ENCODE data around the gene STRN3. TPM values are rescaled to one million over a fixed set of nuclear protein-coding genes. Genes with fewer than 3 reads are reported as not detected.
"Not testable (repeated sequence)": the region's sequence is repeated elsewhere in the genome, so short reads cannot be mapped to it uniquely, and the experiment has no call there.

STRN3 gene
- total and polyA plus RNA-seq, 2 donors (not counting 1 experiment from before 2014, with no cell fraction given), result 7.7 to 43.9 TPM

- H3K4me3 ChIP-seq (ENCODE audit: control extremely low read depth in 1 of 5, extremely low read depth in 1 of 5, insufficient read depth in 1 of 5, low read depth in 2 of 5, low read length in 4 of 5), result no peak overlapping the region
- H3K79me2 ChIP-seq (ENCODE audit: control insufficient read depth, insufficient read depth, low read length), result peaks cover 90% of the 10 kb centered on the region
- TF ChIP-seq, protein P1, sequence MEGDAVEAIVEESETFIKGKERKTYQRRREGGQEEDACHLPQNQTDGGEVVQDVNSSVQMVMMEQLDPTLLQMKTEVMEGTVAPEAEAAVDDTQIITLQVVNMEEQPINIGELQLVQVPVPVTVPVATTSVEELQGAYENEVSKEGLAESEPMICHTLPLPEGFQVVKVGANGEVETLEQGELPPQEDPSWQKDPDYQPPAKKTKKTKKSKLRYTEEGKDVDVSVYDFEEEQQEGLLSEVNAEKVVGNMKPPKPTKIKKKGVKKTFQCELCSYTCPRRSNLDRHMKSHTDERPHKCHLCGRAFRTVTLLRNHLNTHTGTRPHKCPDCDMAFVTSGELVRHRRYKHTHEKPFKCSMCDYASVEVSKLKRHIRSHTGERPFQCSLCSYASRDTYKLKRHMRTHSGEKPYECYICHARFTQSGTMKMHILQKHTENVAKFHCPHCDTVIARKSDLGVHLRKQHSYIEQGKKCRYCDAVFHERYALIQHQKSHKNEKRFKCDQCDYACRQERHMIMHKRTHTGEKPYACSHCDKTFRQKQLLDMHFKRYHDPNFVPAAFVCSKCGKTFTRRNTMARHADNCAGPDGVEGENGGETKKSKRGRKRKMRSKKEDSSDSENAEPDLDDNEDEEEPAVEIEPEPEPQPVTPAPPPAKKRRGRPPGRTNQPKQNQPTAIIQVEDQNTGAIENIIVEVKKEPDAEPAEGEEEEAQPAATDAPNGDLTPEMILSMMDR (IDR thresholded peaks at IDR 0.05), result no peak
- no peak for TF ChIP-seq EZH2 (IDR thresholded peaks at IDR 0.05; ENCODE audit: borderline replicate concordance, insufficient read depth, low read depth, low read length, poor library complexity, severe bottlenecking)
- CTCF ChIA-PET, result no interaction called here
- H3K9ac ChIP-seq (ENCODE audit: low read length), result no peak overlapping the region
- peaks cover 1 to 11% of the 10 kb centered on the region in 2 experiments for H3K36me3 ChIP-seq (replicated peaks in 1 of 2; ENCODE audit: control extremely low read depth in 1 of 2, control insufficient read depth in 1 of 2, extremely low read depth in 1 of 2, insufficient read depth in 2 of 2, low read length in 1 of 2)
- no peak overlapping the region for H3K4me2 ChIP-seq (replicated peaks; ENCODE audit: low read depth, low read length, poor library complexity, severe bottlenecking)
- H3K27me3 Mint-ChIP-seq, result no peaks in the 10 kb centered on the region
- intact Hi-C loops (cut with micrococcal nuclease), result no loop called here
- peaks cover 0 to 36% (median 14%) of the 10 kb centered on the region in 3 donors for H3K9me3 ChIP-seq (ENCODE audit: control extremely low read depth in 1 of 3, control insufficient read depth in 2 of 3, insufficient read depth in 1 of 3, low read length in 2 of 3)
- H3K27me3 ChIP-seq (replicated peaks in 1 of 4; ENCODE audit: control extremely low read depth in 1 of 4, control insufficient read depth in 3 of 4, insufficient read depth in 4 of 4, low read length in 3 of 4), result no peaks in the 10 kb centered on the region
- H3K27ac ChIP-seq (ENCODE audit: low read length in 2 of 2), result no peak overlapping the region
- peaks cover 27% of the 10 kb centered on the region for H3K4me1 Mint-ChIP-seq
- POLR2A ChIA-PET, result no interaction called here
- no peak for ATAC-seq (ENCODE audit: low read depth)
- WGBS (ENCODE audit: insufficient coverage), result 94% methylated on average over 10 of the region's 15 CpGs
- no peak overlapping the region for H3K27ac Mint-ChIP-seq
- no peak overlapping the region for H3K4me3 Mint-ChIP-seq
- H3K9me3 Mint-ChIP-seq (ENCODE audit: insufficient read depth), result peaks cover 10% of the 10 kb centered on the region
- H2AFZ ChIP-seq (ENCODE audit: insufficient read depth, low read depth, low read length, poor library complexity, severe bottlenecking), result no peak overlapping the region
- peaks cover 42% of the 10 kb centered on the region for H4K20me1 ChIP-seq (ENCODE audit: control insufficient read depth, insufficient read depth, low read length, poor library complexity, severe bottlenecking)
- peaks cover 5 to 6% of the 10 kb centered on the region in 2 donors for H3K4me1 ChIP-seq (ENCODE audit: control insufficient read depth in 2 of 2, insufficient read depth in 2 of 2, low read length in 2 of 2)
- no peak for DNase-seq
Observed at GRCh38 chr14:30966415-30967363, 59.5 kb downstream of the STRN3 start.

DNA sequence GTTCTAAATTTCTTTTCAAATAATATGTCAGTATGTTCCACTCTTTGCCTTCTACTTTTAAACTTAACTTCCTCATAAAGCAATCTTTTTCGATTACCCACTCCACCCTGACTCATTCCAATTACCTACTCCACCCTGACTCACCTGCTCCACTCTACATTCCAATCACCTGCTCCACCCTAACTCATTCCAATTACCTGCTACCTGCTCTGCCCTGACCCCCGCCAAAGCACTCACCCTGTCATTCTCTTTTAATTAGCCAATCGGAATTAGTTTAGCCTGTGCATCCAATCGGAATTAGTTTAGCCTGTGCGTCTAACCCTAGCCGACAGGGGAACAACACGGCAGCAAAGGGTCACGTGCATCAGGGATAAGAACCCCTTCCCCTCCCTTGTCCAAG is 60.3 kb downstream of the STRN3 start:
- H3K9ac ChIP-seq (ENCODE audit: low read length); POLR2A ChIA-PET; H3K27me3 ChIP-seq (replicated peaks in 1 of 4; ENCODE audit: control extremely low read depth in 1 of 4, control insufficient read depth in 3 of 4, insufficient read depth in 4 of 4, low read length in 3 of 4); H3K4me3 Mint-ChIP-seq; H3K27ac Mint-ChIP-seq; H3K4me3 ChIP-seq (ENCODE audit: control extremely low read depth in 1 of 5, extremely low read depth in 1 of 5, insufficient read depth in 1 of 5, low read depth in 2 of 5, low read length in 4 of 5); H2AFZ ChIP-seq (ENCODE audit: insufficient read depth, low read depth, low read length, poor library complexity, severe bottlenecking); CTCF ChIA-PET; DNase-seq; ATAC-seq (ENCODE audit: low read depth); H3K27ac ChIP-seq (ENCODE audit: low read length in 2 of 2); H3K4me1 ChIP-seq (ENCODE audit: control insufficient read depth in 2 of 2, insufficient read depth in 2 of 2, low read length in 2 of 2); H3K4me2 ChIP-seq (replicated peaks; ENCODE audit: low read depth, low read length, poor library complexity, severe bottlenecking); intact Hi-C loops (cut with micrococcal nuclease); H3K27me3 Mint-ChIP-seq: not testable (repeated sequence)
- Histone ChIP-seq H3K79me2 (ENCODE audit: control insufficient read depth, insufficient read depth, low read length) (peaks cover 90% of the 10 kb centered on the region), H3K36me3 (replicated peaks in 1 of 2; ENCODE audit: control extremely low read depth in 1 of 2, control insufficient read depth in 1 of 2, extremely low read depth in 1 of 2, insufficient read depth in 2 of 2, low read length in 1 of 2) (peaks cover 1 to 11% of the 10 kb centered on the region in 2 experiments), H3K9me3 (ENCODE audit: control extremely low read depth in 1 of 3, control insufficient read depth in 2 of 3, insufficient read depth in 1 of 3, low read length in 2 of 3) (peaks cover 0 to 36% (median 14%) of the 10 kb centered on the region in 3 donors), H4K20me1 (ENCODE audit: control insufficient read depth, insufficient read depth, low read length, poor library complexity, severe bottlenecking) (peaks cover 38% of the 10 kb centered on the region)
- peaks cover 30% of the 10 kb centered on the region for H3K4me1 Mint-ChIP-seq
- WGBS (ENCODE audit: insufficient coverage), result 96% methylated on average over 5 of the region's 8 CpGs
- peaks cover 10% of the 10 kb centered on the region for H3K9me3 Mint-ChIP-seq (ENCODE audit: insufficient read depth)

DNA sequence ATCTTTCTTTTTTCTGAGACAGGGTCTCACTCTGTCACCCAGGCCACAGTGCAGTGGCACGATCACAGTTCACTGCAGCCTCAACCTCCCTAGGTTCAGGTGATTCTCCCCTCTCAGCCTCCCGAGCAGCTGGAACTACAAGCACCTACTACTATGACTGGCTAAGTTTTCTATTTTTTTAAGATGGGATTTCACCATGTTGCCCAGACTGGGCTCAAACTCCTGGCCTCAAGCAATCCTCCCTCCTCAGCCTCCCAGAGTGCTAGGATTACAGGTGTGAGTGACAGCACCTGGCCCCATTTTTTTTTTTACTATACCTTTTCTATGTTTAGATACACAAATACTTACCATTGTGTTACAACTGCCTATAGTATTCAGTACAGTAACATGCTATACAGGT is 63.6 kb downstream of the STRN3 start:
- Histone ChIP-seq H3K36me3 (replicated peaks in 1 of 2; ENCODE audit: control extremely low read depth in 1 of 2, control insufficient read depth in 1 of 2, extremely low read depth in 1 of 2, insufficient read depth in 2 of 2, low read length in 1 of 2) (peaks cover 1 to 11% of the 10 kb centered on the region in 2 experiments), H4K20me1 (ENCODE audit: control insufficient read depth, insufficient read depth, low read length, poor library complexity, severe bottlenecking) (peaks cover 31% of the 10 kb centered on the region), H3K9me3 (ENCODE audit: control extremely low read depth in 1 of 3, control insufficient read depth in 2 of 3, insufficient read depth in 1 of 3, low read length in 2 of 3) (peaks cover 0 to 30% (median 14%) of the 10 kb centered on the region in 3 donors), H3K79me2 (ENCODE audit: control insufficient read depth, insufficient read depth, low read length) (peaks cover 91% of the 10 kb centered on the region)
- intact Hi-C loops (cut with micrococcal nuclease); POLR2A ChIA-PET; H3K4me3 Mint-ChIP-seq; CTCF ChIA-PET; H3K27ac ChIP-seq (ENCODE audit: low read length in 2 of 2); H3K27me3 ChIP-seq (replicated peaks in 1 of 4; ENCODE audit: control extremely low read depth in 1 of 4, control insufficient read depth in 3 of 4, insufficient read depth in 4 of 4, low read length in 3 of 4); H3K4me3 ChIP-seq (ENCODE audit: control extremely low read depth in 1 of 5, extremely low read depth in 1 of 5, insufficient read depth in 1 of 5, low read depth in 2 of 5, low read length in 4 of 5); H3K27me3 Mint-ChIP-seq; DNase-seq; H3K9ac ChIP-seq (ENCODE audit: low read length); H2AFZ ChIP-seq (ENCODE audit: insufficient read depth, low read depth, low read length, poor library complexity, severe bottlenecking); H3K4me2 ChIP-seq (replicated peaks; ENCODE audit: low read depth, low read length, poor library complexity, severe bottlenecking); ATAC-seq (ENCODE audit: low read depth); H3K4me1 ChIP-seq (ENCODE audit: control insufficient read depth in 2 of 2, insufficient read depth in 2 of 2, low read length in 2 of 2): not testable (repeated sequence)
- peaks cover 10% of the 10 kb centered on the region for H3K9me3 Mint-ChIP-seq (ENCODE audit: insufficient read depth)
- H3K27ac Mint-ChIP-seq, result peak overlapping the region; percentile 38
- WGBS (ENCODE audit: insufficient coverage), result 100% methylated on average over 1 of the region's 2 CpGs
- H3K4me1 Mint-ChIP-seq, result peaks cover 48% of the 10 kb centered on the region

All from B cell (primary cell).